Activated T-helper 17 cell treated with anti-CD3 and anti-CD28 coated beads, Interleukin-2, amount 50 U/mL, for 72 hours (primary cell): ENCODE measurements around the gene S100B. TPM values are rescaled to one million over a fixed set of nuclear protein-coding genes. Genes with fewer than 3 reads are reported as not detected.
"Not testable (repeated sequence)": the region's sequence is repeated elsewhere in the genome, so short reads cannot be mapped to it uniquely, and the experiment has no call there.

Experiments
- ATAC-seq: fragments of 150-1000 bp; cut with Tn5 transposase; replicated peaks from 2 replicates; pipeline ENCODE4 v1.10.0; 2021; ENCODE audit warnings: mild to moderate bottlenecking, moderate library complexity
- H3K27ac Mint-ChIP-seq: one replicate; pipeline ENCODE4 v1.8.0; 2022; ENCODE audit warnings: mixed read lengths
- H3K27me3 Mint-ChIP-seq: one replicate; pipeline ENCODE4 v1.8.0; 2022; ENCODE audit warnings: mixed read lengths
- H3K36me3 Mint-ChIP-seq: one replicate; pipeline ENCODE4 v1.8.0; 2022; ENCODE audit warnings: low read depth, mild to moderate bottlenecking, mixed read lengths
- H3K4me1 Mint-ChIP-seq: one replicate; pipeline ENCODE4 v1.8.0; 2022; ENCODE audit warnings: mixed read lengths
- H3K4me3 Mint-ChIP-seq: one replicate; pipeline ENCODE4 v1.8.0; 2022; ENCODE audit warnings: mild to moderate bottlenecking, mixed read lengths
- H3K9me3 Mint-ChIP-seq: one replicate; pipeline ENCODE4 v1.8.0; 2022; ENCODE audit warnings: mixed read lengths
- total RNA-seq, 2 donors: library from RNA; stranded (reverse); gene quantifications; one replicate each; pipeline ENCODE4 v1.2.3, GENCODE V29; 2022

Gene S100B
- total RNA-seq, 2 donors from 2014 or later, result not detected

- H3K4me3 Mint-ChIP-seq, result no peak overlapping the region
- no peaks in the 10 kb centered on the region for H3K36me3 Mint-ChIP-seq
- H3K27me3 Mint-ChIP-seq, result no peaks in the 10 kb centered on the region
- H3K4me1 Mint-ChIP-seq, result peaks cover 5% of the 10 kb centered on the region
- no peak overlapping the region for H3K27ac Mint-ChIP-seq
- no peak for ATAC-seq
- no peaks in the 10 kb centered on the region for H3K9me3 Mint-ChIP-seq
Observed at GRCh38 chr21:46600305-46600704, 4.6 kb downstream of the S100B start.

GRCh38 chr21:46598581-46599572 is 6.0 kb downstream of the S100B start:
- no peaks in the 10 kb centered on the region for H3K27me3 Mint-ChIP-seq
- no peak for ATAC-seq
- H3K36me3 Mint-ChIP-seq, result no peaks in the 10 kb centered on the region
- H3K27ac Mint-ChIP-seq, result no peak overlapping the region
- no peak overlapping the region for H3K4me3 Mint-ChIP-seq
- no peaks in the 10 kb centered on the region for H3K9me3 Mint-ChIP-seq
- H3K4me1 Mint-ChIP-seq, result no peaks in the 10 kb centered on the region

- Mint-ChIP-seq H3K36me3 (no peaks in the 10 kb centered on the region), H3K4me1 (no peaks in the 10 kb centered on the region), H3K9me3 (no peaks in the 10 kb centered on the region), H3K27ac (no peak overlapping the region), H3K4me3 (no peak overlapping the region), H3K27me3 (no peaks in the 10 kb centered on the region)
- ATAC-seq, result no peak
Observed at GRCh38 chr21:46597896-46598343, 7.0 kb downstream of the S100B start.

- Mint-ChIP-seq H3K4me1 (no peaks in the 10 kb centered on the region), H3K4me3 (no peak overlapping the region), H3K27ac (no peak overlapping the region), H3K9me3 (no peaks in the 10 kb centered on the region), H3K27me3 (no peaks in the 10 kb centered on the region), H3K36me3 (no peaks in the 10 kb centered on the region)
- ATAC-seq, result no peak
Observed at GRCh38 chr21:46597031-46597430, 7.9 kb downstream of the S100B start.

DNA sequence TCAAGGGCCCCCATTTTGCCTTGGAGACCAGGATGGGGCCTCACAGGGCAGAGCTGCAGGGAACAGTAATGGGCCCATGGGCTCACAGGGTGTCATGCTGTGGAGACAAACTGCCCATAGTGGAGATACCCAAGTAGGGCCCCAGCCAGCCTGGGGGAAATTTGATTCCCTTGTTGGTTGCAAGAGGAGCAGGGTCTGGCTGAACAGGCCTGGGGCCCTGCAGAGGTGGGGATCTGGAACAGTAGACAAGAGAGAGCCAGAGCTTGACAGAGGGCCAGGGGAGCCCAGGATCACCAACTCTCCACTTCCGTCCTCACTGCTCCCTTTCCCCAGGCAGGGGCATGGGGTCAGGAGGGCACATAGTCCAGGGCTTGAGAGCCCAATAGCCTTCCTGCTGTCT is 8.7 kb downstream of the S100B start:
- Mint-ChIP-seq H3K4me3 (no peak overlapping the region), H3K36me3 (no peaks in the 10 kb centered on the region), H3K27me3 (no peaks in the 10 kb centered on the region), H3K9me3 (peaks cover 7% of the 10 kb centered on the region), H3K4me1 (no peaks in the 10 kb centered on the region), H3K27ac (no peak overlapping the region)
- ATAC-seq, result no peak

DNA sequence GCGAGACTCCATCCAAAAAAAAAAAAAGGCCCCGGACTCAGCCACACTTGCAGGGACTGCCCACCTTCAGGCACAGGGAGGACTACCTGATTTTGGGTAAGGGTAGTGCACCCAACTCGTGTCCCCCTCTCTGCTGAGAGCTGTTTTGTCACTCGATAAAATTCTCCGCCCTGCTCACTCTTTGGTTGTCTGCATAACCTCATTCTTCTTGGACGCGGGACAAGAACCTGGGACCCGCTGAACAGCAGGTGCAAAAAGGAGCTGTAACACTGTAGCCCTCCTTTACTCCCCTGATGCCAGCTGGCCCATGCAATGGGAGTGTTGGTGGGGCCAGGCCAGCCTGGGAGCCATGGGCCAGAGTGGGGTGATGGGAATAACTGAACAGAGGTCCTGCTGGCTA is 10.6 kb downstream of the S100B start:
- no peak for ATAC-seq
- H3K27me3 Mint-ChIP-seq, result no peaks in the 10 kb centered on the region
- no peaks in the 10 kb centered on the region for H3K36me3 Mint-ChIP-seq
- H3K9me3 Mint-ChIP-seq, result peaks cover 11% of the 10 kb centered on the region
- no peak overlapping the region for H3K27ac Mint-ChIP-seq
- H3K4me3 Mint-ChIP-seq, result no peak overlapping the region
- no peaks in the 10 kb centered on the region for H3K4me1 Mint-ChIP-seq

GRCh38 chr21:46585191-46585953 is 19.5 kb downstream of the S100B start:
- peaks cover 8% of the 10 kb centered on the region for H3K36me3 Mint-ChIP-seq
- no peaks in the 10 kb centered on the region for H3K27me3 Mint-ChIP-seq
- H3K9me3 Mint-ChIP-seq, result peaks cover 32% of the 10 kb centered on the region
- H3K4me1 Mint-ChIP-seq, result no peaks in the 10 kb centered on the region
- H3K4me3 Mint-ChIP-seq, result no peak overlapping the region
- H3K27ac Mint-ChIP-seq, result no peak overlapping the region
- no peak for ATAC-seq

DNA sequence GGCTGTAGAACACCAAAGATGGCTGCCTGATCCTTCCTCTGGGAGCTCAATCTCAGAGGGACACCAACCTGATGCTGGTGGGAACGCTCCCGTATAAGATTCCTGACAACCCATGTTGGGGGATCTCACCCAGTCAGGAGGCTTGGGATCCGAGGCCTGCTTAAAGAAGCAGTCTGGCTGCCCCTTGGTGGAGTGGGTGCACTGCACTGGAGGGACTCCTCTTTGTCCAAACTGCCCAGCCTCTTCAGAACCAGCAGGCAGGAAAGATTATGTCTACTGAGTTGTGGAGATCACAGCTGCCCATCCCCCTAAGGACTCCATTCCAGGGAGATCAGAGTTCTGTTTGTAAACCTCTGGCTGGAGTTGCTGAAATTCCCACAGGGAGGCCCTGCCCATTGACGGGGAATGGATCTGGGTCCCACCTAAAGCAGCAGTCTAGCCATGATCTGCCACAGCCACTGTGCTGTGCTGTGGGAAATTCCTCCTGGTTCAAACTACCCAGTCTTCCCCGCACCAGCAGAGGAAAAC is 23.0 kb downstream of the S100B start:
- H3K9me3 Mint-ChIP-seq, result peaks cover 37% of the 10 kb centered on the region
- no peak for ATAC-seq
- no peak overlapping the region for H3K27ac Mint-ChIP-seq
- peaks cover 25% of the 10 kb centered on the region for H3K36me3 Mint-ChIP-seq
- no peaks in the 10 kb centered on the region for H3K4me1 Mint-ChIP-seq
- no peak overlapping the region for H3K4me3 Mint-ChIP-seq
- H3K27me3 Mint-ChIP-seq, result no peaks in the 10 kb centered on the region

DNA sequence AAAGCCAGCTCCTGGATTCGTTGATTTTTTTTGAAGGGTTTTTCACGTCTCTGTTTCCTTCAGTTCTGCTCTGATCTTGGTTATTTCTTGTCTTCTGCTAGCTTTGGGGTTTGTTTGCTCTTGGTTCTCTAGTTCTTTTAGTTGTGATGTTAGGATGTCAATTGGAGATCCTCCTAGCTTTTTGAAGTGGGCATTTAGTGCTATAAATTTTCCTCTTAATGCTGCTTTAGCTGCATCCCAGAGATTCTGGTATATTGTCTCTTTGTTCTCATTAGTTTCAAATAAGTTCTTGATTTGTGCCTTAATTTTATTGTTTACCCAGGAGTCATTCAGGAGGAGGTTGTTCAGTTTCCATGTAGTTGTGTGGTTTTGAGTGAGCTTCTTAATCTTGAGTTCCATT is 25.5 kb downstream of the S100B start:
- peaks cover 25% of the 10 kb centered on the region for H3K36me3 Mint-ChIP-seq

GRCh38 chr21:46577786-46578185 is 27.1 kb downstream of the S100B start:
- H3K9me3 Mint-ChIP-seq, result peaks cover 22% of the 10 kb centered on the region
- H3K4me3 Mint-ChIP-seq, ATAC-seq, H3K4me1 Mint-ChIP-seq, H3K27ac Mint-ChIP-seq, H3K27me3 Mint-ChIP-seq: not testable (repeated sequence)
- H3K36me3 Mint-ChIP-seq, result peaks cover 25% of the 10 kb centered on the region

More for the DNA sequence above, 25.5 kb downstream of the S100B start:
- H3K27me3 Mint-ChIP-seq, H3K27ac Mint-ChIP-seq, H3K4me1 Mint-ChIP-seq, H3K4me3 Mint-ChIP-seq, ATAC-seq: not testable (repeated sequence)
- H3K9me3 Mint-ChIP-seq, result peaks cover 28% of the 10 kb centered on the region

DNA sequence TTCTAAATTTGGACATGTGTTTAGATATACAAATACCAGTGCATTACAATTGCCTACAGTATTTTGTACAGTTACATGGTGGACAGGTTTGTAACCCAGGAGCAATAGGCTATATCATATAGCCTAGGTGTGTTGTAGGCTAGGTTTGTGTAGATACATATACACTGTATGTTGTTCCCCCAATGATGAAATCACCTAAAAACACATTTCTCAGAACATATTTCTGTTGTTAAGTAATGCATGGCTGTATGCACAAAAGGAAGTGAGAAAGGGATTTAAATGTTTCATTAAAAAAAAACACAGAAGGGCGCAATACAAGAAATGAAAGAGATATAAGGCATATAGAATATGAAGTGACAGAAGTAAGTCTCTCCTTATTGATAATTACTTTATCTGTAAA is 32.0 kb downstream of the S100B start:
- Mint-ChIP-seq H3K36me3 (peaks cover 39% of the 10 kb centered on the region), H3K27me3 (no peaks in the 10 kb centered on the region), H3K4me1 (no peaks in the 10 kb centered on the region), H3K27ac (no peak overlapping the region), H3K4me3 (no peak overlapping the region), H3K9me3 (peaks cover 3% of the 10 kb centered on the region)
- ATAC-seq, result no peak

GRCh38 chr21:46570631-46571030 is 34.3 kb downstream of the S100B start:
- no peaks in the 10 kb centered on the region for H3K27me3 Mint-ChIP-seq
- peaks cover 60% of the 10 kb centered on the region for H3K36me3 Mint-ChIP-seq
- no peak overlapping the region for H3K27ac Mint-ChIP-seq
- H3K4me1 Mint-ChIP-seq, result no peaks in the 10 kb centered on the region
- ATAC-seq, result no peak
- H3K9me3 Mint-ChIP-seq, result peaks cover 3% of the 10 kb centered on the region
- no peak overlapping the region for H3K4me3 Mint-ChIP-seq

DNA sequence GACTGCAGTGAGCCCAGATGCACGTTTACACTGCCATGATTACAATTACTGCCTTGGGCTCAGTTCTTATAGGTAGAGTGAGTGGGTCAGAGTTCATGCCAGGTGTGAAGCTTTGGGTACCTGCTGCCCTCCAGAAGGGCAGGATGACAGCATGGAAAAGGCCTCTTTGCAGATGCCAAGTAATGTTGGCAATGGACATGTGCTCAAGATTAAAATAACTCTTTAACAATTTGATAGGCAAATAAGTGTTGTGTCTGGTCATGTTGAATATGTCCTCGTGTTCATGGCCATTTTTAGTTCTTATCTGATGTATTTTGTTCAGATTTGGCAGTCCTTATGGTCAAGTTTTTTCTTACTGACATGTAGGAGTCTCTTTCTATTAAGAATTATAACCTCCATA is 34.8 kb downstream of the S100B start:
- H3K9me3 Mint-ChIP-seq, result peaks cover 3% of the 10 kb centered on the region

GRCh38 chr21:46569081-46569480 is 35.8 kb downstream of the S100B start:
- H3K36me3 Mint-ChIP-seq, result peaks cover 68% of the 10 kb centered on the region
- no peak overlapping the region for H3K27ac Mint-ChIP-seq
- ATAC-seq, result no peak
- no peaks in the 10 kb centered on the region for H3K27me3 Mint-ChIP-seq
- H3K9me3 Mint-ChIP-seq, result peaks cover 3% of the 10 kb centered on the region
- H3K4me3 Mint-ChIP-seq, result no peak overlapping the region
- H3K4me1 Mint-ChIP-seq, result no peaks in the 10 kb centered on the region

More for the DNA sequence above, 34.8 kb downstream of the S100B start:
- Mint-ChIP-seq H3K27ac (no peak overlapping the region), H3K4me1 (no peaks in the 10 kb centered on the region), H3K27me3 (no peaks in the 10 kb centered on the region), H3K36me3 (peaks cover 65% of the 10 kb centered on the region), H3K4me3 (no peak overlapping the region)
- no peak for ATAC-seq
